Hindlimb muscle (tissue), 1 donor: Measurements from ENCODE around the gene PIK3R3. TPM values are rescaled to one million over a fixed set of nuclear protein-coding genes. Genes with fewer than 3 reads are reported as not detected.
"Not testable (repeated sequence)": the region's sequence is repeated elsewhere in the genome, so short reads cannot be mapped to it uniquely, and the experiment has no call there.

Experiments used
- DNase-seq: peaks from one replicate; pipeline ENCODE4 v3.0.0-alpha.2; 2013
- polyA plus RNA-seq: library from polyadenylated mRNA; unstranded; fragments of 120-200 nt; gene quantifications from one replicate; pipeline ENCODE4 v1.2.1, GENCODE V29; 2013; ENCODE audit not compliant: insufficient read length

The PIK3R3 gene
- polyA plus RNA-seq, 1 donor = 12.8 TPM

- no peak for DNase-seq
These were observed 29.5 kb downstream of the PIK3R3 start for GRCh38 chr1:46102769-46103476.

- DNase-seq = no peak
These were observed 33.2 kb downstream of the PIK3R3 start for GRCh38 chr1:46099215-46099614.

GRCh38 chr1:46098027-46098712, 34.3 kb downstream of the PIK3R3 start:
- no peak for DNase-seq

DNA sequence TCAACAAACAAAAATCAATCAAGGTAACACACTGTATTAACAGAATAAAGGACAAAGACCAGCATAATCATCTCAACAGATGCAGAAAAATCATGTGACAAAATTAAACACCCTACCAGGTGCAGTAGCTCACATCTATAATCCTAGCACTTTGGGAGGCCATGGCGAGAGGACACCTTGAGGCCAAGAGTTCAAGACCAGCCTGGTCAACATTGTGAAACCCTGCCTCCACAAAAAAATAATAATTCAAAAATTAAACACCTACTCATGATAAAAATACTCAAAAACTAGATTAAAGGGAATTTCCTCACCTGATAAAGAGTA, 35.3 kb downstream of the PIK3R3 start:
- no peak for DNase-seq

- no peak for DNase-seq
These were observed 35.9 kb downstream of the PIK3R3 start for GRCh38 chr1:46096269-46097148.

DNA sequence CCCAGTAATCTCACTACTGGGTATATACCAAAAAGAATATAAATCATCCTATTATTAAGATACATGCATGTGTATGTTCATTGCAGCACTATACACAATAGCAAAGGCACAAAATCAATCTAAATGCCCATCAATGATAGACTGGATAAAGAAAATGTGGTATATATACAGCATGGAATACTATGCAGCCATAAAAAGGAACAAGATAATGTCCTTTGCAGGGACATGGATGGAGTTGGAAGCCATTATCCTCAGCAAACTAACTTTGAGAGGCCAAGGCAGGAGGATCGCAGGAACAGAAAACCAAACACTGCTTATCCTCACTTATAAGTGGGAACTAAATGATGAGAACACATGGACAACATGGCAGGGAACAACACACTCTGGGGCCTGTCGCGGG, 37.3 kb downstream of the PIK3R3 start:
- not testable (repeated sequence) for DNase-seq

GRCh38 chr1:46094471-46095005, 37.9 kb downstream of the PIK3R3 start:
- DNase-seq = no peak

DNA sequence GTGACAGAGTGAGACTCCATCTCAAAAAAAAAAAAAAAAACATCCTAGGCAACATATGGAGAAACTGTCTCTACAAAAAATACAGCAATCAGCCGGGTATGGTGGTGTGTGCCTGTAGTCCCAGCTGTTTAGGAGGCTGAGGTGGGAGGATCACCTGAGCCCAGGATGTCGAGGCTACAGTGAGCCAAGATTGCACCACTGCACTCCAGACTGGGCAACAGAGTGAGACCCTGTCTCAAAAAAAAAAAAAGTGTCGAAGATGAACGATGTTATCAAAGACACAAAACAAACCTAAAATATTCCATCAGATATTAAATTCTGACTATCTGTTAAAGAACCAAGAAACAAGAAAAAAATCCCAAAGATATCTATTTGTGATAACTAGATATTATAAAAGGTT, 38.6 kb downstream of the PIK3R3 start:
- not testable (repeated sequence) for DNase-seq

GRCh38 chr1:46087891-46088290, 44.5 kb downstream of the PIK3R3 start:
- DNase-seq = no peak

DNA sequence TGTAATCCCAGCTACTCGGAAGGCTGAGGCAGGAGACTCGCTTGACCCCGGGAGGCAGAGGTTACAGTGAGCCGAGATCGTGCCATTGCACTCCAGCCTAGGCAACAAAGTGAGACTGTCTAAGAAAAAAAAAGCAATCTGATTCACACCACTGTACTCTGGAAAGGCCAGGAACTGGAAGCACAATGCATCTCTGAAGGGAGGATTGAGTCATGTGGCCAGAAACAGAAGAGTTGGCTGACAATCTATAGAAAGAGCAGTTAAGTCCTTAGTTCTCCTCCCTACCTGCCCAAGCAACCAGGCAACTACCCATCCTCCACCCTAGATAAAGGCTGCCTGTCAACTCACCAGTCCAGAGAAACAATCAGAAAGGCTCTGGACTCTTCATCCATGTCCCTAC, 45.9 kb downstream of the PIK3R3 start:
- DNase-seq = no peak

DNA sequence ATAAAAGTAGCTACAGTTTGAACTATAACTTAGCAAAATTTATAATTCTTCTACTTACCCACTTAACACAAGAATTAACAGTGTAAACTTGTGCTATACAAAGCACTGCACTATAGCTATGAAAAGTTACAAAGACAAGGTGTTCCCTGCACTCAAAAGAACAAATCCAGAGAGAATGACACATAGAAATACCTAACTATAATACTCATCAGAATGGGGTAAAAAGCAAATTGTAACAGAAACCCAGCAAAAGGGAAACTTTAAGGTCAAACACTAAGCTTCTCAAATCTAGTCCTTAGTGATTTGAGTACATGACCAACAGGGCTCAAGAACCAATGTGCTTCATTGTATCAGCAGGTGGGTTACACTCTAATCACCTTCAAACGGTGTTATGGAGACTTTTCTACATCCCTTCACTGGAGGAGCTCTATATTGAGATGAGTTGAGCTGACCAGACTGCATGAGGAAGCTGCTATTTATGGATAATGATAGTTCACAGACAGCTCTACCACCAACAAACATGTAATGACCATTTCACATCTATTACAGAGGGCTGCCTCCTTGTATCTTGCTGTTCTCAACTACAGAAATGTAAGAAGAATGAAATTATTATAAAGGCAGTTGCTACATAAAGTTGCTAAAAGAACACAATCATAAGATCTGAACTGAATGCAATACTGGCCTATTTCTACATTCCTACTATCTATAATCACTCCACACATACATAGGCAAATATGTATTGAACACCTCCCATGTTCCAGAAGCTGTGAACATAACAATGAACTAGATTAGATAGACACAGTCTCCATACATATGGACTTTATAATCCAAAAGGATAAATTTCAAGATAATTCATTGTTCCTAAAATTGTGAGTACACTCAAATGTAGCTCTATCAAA, 47.6 kb downstream of the PIK3R3 start:
- no peak for DNase-seq

DNA sequence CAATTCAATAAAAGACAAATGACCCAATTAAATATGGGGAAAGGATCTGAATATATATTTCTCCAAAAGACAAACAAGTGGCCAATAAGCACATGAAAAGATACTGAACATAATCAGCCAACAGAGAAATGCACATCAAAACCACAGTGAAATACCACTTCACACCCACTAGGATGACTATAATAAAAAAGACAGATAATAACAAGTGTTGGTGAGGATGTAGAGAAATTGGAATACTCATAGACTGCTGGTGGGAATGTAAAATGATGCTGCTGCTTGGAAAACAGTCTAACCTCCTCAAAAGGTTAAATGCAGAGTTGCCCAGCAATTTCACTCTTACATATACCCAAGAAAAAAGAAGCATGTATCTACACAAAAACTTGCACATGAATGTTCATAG, 48.9 kb downstream of the PIK3R3 start:
- DNase-seq = no peak

- DNase-seq = no peak
These were observed 50.8 kb downstream of the PIK3R3 start for GRCh38 chr1:46081619-46082018.

DNA sequence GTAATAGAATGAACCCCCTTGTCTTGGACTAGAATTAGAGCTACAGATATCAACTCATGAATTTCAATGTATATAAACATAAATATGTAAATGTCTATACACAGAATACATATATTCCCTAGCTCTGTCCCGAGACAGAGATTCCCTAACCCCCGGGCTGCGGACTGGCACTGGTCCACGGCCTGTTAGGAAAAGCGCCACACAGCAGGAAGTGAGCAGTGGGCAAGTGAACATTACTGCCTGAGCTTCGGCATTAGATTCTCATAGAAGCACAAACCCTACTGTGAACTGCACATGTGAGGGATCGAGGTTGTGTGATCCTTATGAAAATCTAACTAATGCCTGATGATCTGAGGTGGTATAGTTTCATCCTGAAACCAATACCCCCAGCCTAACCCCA, 51.2 kb downstream of the PIK3R3 start:
- no peak for DNase-seq

GRCh38 chr1:46080257-46080656, 52.2 kb downstream of the PIK3R3 start:
- no peak for DNase-seq

GRCh38 chr1:46077644-46078043, 54.8 kb downstream of the PIK3R3 start:
- DNase-seq = no peak

- DNase-seq = no peak
These were observed 56.1 kb downstream of the PIK3R3 start for GRCh38 chr1:46076343-46076742.

DNA sequence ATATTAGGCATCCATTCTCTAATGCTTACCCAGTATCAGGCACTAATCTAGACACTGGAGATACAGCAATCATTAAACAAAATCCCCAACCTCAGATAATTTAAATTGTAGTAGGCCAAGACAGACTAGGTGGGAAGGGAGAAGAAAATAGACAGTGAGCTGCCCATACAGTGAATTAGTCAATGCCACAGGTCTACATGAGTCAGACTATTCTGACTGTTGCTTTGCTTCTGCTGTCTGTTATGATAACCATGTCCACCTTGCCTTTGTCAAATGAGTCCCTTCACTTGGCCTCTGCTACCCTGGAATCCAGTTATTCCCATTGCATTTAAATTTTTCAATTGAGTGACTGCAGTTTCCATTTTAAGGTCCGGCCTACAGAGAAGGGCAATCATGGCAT, 59.5 kb downstream of the PIK3R3 start:
- no peak for DNase-seq

DNA sequence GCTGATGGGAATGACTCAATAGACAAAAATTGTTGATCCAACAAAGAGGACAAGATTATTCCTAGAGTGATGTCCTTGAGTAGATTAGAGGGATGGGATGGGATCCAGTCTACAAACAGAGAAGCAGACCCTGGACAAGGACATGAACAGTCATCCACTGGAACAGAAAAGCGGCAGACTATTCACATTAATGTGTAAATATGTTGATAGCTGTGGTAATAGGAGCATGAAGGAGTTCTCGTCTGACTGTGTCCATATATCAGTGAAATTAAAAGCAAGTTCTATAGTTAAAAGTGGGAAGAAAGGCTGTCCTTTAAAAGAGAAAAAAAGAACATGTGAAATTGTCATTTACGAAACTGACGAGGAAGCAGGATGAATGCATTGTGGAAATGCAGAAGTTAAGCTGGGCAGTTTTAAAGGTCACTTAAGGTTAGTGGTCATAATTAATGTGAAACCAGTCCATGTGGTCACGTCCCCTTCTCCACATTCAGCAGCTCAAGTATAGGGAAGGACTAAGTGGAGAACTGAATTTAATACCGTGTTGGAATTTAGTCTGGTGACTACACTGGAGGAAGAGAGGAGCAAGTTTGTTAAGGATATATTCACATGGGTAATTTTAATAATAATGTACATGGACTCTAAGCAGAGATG, 62.1 kb downstream of the PIK3R3 start:
- peak; percentile 3 for DNase-seq

DNA sequence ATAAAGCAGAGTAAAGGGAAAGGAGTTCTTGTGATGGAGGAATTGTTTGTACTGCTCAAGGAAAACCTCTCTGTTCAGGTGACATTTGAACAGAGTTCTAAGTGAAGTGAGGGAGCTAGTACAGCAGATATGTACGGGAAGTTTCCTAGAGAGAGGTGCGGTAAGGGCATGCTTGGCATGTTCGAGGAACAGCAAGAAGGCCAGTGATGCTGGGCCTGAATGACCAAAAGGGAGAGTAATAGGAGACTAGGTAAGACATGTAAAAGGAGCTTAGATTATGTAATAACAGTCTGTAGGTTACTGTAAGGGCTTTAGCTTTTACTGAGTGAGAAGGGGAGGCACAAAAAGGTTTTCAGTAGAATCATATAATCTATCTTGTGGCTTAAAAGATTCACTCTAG, 63.9 kb downstream of the PIK3R3 start:
- no peak for DNase-seq

DNA sequence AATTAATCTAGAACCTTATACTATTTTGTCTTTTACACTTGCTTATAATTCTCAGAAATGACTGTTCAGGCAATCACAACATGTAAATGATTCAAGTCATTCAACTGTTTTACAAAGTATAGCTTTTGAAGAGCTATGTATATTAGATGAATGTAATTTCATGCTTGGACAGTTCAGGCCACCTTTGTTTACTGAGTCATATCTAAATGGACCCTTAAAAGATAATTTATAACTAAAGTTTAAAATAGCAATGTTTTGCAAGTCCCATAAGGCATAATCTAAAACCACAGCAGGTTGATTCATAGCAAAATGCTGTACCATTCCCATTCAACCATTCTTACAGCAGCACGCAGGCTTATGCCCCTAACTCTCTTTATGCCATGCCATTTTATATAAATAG, 64.8 kb downstream of the PIK3R3 start:
- no peak for DNase-seq

GRCh38 chr1:46065405-46065804, 67.0 kb downstream of the PIK3R3 start:
- no peak for DNase-seq
